NCI-H187 treated with DMSO at 0.1 percent for 48 hours (cell line): Measurements from ENCODE around the gene DNMT1.
"Not testable (repeated sequence)": the region's sequence is repeated elsewhere in the genome, so short reads cannot be mapped to it uniquely, and the experiment has no call there.

Source experiments
- DNase-seq: peaks from one replicate; lab custom pipeline; 2025; lab: John Stamatoyannopoulos, UW

The DNMT1 gene

DNA sequence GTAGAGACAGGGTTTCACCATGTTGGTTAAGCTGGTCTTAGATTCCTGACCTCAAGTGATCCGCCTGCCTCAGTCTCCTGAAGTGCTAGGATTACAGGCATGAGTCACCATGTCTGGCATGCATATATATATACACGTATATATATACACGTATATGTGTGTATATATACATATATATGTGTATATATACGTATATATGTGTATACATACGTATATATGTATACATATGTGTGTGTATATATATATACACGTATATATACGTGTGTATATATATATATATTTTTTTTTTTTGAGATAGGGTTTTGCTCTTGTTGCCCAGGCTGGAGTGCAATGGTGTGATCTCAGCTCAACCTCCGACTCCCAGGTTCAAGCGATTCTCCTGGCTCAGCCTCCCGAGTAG lies 11.9 kb downstream of the DNMT1 start:
- no peak for DNase-seq

DNA sequence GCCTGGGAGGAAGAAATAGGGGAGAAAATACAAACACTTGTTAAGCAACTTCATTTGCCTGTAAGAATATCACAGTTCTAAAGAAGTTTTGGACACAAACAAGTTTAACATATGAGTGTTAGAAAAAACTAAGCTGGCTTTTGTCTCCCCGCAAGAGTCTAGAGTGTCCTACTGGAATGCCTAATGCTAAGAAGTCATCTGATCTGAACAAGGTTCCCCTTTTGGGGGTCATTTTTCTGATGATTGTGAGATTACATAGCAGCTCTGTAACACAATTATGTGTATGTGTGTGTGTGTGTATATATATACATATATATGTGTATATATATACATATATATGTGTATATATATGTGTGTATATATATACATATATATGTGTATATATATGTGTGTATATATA lies 12.7 kb downstream of the DNMT1 start:
- no peak for DNase-seq

DNA sequence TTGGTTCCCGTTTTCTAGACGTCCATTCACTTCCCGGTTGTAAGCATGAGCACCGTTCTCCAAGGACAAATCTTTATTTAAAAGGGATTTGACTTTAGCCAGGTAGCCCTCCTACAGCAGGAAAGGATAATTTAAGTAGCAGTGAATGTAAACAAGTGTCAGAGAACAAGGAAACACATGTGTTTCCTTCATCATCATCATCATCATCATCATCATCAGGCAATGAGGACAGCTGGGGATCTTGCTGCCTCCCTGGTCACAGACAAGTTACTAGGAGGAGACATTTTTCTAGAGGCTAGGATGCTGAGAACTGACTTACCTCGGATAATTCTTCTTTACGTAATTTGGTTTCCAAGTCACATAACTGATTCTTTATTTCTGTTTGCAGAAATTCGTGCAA lies 14.3 kb downstream of the DNMT1 start:
- no peak for DNase-seq

DNA sequence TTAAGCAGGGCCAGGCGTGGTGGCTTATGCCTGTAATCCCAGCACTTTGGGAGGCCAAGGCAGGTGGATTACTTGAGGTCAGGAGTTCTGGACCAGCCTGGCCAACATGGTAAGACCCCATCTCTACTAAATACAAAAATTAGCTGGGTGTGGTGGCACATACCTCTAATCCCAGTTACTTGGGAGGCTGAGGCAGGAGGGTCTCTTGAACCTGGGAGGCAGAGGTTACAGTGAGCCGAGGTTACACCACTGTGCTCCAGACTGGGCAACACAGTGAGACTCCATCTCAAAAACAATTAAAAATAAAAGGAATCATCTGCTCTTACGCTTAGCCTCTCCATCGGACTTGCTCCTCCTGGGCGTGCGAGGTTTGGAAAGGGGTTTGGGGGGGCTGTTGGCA lies 14.7 kb downstream of the DNMT1 start:
- not testable (repeated sequence) for DNase-seq

DNA sequence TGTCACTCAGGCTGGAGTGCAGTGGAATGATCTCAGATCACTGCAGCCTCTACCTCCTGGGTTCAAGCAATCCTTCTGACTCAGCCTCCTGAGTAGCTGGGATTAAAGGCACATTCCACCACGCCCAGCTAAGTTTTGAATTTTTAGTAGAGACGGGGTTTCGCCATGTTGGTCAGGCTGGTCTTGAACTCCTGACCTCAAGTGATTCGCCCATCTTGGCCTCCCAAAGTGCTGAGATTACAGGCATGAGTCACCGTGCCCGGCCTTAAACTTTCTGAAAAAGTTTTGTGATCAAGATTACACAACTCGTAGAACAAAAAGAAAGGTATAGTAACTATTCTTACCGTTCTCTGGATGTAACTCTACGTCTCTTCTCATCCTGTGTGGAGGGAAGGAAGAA lies 21.2 kb downstream of the DNMT1 start:
- DNase-seq: no peak

DNA sequence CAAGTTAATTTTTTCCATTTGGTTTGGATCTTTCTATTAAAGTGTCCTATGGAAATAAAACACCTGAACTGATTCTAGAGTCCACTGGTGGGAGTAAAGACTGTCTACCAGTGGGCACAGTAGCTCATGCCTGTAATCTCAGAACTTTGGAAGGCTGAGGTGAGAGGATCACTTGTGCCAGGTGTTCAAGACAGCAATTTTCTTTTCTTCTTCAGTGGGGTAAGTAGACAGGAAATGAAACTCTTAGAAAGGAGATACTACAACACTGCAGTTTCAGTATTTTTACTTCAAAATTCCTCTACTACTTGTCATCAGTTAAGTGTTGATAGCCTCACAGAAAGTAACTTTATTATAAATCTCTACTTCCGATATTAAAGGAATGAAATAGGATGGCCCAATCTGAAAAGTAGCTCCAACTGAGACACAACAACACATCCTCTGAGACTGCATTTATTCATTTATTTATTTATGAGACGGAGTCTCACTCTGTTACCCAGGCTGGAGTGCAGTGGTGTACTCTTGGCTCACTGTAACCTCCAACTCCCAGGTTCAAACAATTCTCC lies 26.3 kb downstream of the DNMT1 start:
- DNase-seq: no peak

DNA sequence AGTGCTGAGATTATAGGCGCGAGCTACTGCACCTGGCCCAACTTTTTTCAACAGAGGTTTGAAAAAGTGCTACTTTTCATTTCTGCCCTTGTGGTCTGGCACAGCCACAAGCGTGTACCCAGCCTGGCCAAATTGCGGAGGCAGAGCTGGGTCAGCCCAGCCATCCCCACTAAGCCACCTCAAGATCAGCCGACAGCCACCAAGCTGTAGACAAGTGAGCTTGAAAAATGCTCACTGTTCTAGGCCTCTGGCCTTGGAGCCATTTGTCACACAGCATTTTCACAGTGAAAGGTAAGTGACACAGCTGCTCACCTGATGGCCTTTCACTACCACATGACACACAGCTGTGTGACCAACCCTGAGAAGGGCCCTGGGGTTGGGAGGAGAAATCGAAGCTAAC lies 27.3 kb downstream of the DNMT1 start:
- DNase-seq: no peak

DNA sequence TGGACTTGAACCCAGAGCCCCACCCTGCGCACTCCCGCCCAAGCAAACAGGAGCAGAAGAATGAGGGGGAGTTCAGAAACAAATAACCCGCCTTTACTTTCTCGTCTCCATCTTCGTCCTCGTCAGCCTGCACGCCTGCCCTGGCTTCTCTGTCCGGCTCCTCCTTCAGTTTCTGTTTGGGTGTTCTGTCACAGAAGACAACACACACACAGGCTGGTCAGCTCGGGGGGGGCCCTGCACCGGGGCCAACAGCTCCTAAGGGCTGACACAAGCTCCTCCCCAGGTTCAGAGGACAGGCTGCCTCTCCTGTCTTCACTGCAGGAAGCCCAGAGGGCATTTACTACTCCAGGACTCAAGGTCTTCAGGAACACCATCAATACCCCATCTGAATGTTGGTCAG lies 28.3 kb downstream of the DNMT1 start:
- not testable (repeated sequence) for DNase-seq

DNA sequence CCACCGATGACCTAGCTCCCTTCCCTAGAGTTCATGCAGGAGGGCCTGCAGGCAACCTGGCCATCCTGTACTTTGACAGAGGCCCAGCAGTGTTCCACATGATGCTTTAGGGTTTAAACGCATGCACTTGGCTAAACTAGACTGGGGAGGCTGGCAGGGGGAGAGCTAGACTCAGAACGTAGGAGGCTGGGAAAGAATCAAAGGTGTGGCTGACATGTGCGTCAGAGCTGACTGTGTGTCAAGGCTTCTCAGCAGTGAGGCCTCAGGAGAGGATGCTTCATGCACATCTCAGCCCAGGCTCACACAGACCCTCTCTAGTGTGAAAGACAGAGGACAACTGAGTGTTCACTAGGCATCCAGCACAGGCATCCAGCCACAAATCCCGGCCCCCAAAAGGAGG lies 28.7 kb downstream of the DNMT1 start:
- DNase-seq: no peak

DNA sequence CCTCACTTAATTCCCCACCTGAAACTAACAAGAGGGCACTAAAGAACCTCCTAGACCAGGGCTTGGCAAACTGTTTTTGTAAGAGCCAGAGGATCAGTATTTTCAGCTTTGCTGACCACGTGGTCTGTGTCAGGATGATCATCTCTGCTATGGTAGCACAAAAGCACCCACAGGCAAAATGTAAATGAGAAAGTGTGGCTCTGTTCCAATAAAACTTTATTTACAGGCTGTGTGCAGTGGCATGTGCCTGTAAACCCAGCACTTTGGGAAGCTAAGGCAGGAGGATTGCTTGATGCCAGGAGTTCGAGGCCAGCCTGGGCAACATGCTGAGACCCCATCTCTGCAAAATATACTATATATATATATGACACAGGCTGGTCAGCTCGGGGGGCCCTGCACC lies 31.2 kb downstream of the DNMT1 start:
- no peak for DNase-seq

DNA sequence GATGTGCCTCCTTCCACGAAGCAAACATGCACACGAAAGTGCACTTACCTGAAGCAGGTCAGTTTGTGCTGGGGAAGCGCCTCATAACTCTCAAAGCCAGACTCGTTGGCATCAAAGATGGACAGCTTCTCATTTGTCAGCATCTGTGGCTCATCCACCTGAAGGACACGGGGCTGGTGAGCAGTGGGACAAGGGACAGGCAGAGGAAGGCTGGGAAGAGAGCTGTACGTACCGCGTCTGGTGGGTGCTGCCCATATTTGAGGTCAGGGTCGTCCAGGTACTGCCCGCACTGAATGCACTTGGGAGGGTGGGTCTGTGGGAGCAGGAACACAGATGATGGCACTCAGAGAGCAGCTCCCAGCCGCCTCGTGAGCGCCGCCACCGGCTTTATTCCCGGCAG lies 35.1 kb downstream of the DNMT1 start:
- DNase-seq: no peak

DNA sequence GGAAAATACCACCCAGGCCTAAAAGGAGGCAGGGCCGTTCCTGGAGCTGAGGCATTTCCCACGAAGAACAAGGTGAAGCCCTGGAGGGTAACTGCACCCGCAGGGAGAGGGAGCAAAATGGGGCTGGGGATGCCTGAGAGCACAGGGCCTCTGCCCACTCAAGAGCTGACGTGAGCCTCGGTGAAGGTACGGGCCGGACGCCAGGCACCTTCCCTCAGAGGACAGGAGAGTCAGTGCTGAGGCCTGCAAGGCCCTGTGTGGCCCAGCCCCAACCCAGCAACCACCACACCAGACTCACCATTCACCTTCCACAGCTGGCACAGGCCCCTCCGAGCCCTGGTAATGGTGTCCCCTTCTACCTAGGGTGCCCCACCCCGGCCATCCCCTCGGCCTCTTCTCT lies 36.3 kb downstream of the DNMT1 start:
- DNase-seq: no peak

DNA sequence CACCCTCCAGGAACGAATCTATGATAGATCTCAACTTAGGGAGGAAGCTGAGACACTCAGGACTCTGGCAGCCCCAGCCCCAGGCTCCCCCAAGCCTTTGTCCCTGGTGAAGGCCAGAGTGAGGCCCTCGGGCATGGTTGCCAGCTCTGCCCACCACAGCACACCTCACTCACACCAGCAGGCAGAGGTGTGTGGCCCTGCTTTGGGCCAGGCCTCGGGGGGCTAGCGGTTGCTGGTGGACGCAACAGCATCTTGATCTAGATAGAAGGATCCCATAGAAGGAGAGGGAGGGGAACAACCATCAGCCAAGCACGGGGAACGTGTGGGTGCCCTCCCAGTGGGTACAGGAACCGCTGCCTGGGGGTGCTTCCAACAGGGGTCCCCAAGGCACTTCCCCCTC lies 36.7 kb downstream of the DNMT1 start:
- DNase-seq: no peak

DNA sequence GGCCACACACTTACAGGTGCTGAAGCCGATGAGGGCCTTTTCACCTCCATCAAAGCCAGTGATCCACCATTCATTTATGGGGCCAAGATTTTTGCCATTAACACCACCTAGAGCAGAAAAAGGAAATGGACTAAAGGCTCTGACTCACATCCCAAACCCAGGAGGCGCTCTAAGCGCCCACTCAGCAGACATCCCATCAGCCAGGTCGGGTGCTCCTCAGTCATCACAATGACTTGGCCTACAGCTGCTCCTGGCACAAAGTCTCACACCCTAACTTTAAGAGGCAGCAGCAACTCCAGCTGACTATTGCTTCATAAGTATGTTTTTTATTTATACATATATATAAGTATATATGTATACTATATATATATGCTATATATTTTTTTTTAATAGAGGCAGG lies 38.9 kb downstream of the DNMT1 start:
- no peak for DNase-seq

DNA sequence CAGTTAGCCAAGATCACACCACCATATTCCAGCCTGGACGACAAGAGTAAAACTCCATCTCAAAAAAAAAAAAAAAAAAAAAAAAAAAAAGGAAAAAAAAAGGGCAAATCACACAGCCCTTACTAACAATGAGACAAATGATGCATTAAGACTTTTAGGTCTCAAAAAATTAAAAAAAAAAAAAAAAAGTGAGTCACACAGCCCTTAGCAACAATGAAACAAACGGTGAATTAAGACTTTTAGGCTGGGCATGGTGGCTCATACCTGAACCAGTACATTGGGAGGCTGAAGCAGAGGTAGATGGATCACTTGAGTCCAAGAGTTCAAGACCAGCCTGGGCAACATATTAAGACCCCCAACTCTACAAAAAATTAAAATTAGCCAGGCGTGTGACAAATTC lies 42.7 kb downstream of the DNMT1 start:
- DNase-seq: no peak

DNA sequence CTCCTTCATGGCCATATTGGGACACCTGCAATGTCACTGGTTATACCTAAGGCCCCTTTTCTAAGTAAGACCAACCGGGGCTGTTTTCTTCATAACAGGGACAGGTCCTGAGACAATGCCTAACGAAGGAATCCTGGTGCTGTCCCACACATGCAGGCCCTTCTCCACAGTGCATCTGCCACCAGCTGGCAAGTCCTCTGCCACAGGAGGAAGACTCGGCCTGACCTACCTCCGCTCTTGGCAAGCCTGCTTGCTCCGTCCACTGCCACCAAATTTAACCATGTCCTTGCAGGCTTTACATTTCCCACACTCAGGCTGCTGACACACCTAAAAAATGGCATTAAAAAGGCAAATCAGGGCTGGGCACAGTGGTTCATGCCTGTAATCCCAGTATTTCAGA lies 43.2 kb downstream of the DNMT1 start:
- no peak for DNase-seq

DNA sequence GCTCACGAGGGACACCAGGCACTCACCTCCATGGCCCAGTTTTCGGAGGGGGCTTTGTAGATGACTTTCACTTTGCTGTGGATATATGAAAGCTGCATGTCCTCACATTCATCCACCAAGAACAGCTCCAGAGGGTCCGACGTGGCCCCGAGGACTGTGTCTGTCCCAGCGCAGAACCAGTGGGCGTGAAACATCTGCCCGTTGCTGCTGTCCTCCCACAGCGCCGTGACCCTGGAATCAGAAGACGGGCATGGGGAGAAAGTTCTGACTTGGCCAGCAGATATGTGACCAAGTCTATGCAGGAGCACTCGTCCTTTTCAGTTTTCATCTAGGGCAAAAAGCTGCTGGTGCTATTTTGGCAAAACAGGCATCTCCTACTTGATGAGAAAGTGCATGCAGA lies 45.3 kb downstream of the DNMT1 start:
- DNase-seq: no peak

DNA sequence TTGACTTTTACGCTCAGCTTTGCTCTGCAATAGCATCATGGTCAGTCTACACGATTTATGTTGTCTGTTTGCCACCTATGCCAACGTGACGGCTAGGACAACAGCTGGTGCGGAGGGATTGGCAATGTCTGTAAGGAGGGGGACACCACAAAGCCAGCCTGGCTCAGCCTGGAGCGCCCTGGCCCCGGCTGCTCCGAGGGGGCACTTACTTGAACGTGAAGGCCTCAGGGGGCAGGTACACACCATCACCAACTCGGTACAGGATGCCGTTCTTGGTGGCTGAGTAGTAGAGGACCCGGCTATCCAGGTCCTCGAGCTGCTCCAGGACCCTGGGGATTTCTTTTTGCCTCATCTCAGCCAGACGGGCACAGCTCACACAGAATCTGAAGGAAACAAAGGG lies 48.6 kb downstream of the DNMT1 start:
- no peak for DNase-seq

DNA sequence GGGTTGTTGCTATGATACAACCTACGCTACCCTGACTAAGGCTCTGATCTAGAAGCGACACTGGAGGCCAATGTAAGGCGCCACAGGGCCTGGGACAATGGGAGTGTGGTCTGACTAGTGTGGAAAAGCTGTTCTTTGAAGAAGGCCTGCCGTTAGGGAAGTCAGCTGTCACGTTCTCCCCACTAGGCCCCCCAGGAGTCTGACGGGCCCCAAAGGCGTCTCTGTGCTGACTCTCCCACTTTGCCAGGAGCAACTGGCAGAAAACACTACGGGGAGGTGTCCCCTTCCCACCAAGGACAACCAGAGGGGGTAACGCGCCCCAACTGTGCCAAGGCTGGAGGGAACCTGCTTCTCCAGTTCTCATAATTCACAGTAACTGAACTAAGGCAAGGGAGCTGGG lies 49.7 kb downstream of the DNMT1 start:
- no peak for DNase-seq

DNA sequence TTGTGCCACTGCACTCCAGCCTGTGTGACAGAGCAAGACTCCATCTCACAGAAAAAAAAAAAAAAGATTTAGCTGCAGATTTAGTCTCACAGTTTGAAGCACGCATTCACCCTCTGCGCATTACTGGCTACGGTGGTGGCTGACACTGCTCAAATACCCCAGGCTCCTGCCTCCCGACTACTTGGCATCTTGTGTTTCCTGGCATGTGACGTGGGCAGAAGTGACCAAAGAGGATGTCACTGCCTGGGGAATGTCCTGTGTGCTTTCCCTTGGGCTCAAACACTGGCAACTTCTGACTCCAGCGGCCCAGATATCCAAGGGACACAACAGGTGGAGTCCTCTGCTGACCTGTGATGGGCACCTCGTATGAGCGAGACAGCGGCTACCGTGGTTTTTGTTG lies 50.4 kb downstream of the DNMT1 start:
- no peak for DNase-seq

DNA sequence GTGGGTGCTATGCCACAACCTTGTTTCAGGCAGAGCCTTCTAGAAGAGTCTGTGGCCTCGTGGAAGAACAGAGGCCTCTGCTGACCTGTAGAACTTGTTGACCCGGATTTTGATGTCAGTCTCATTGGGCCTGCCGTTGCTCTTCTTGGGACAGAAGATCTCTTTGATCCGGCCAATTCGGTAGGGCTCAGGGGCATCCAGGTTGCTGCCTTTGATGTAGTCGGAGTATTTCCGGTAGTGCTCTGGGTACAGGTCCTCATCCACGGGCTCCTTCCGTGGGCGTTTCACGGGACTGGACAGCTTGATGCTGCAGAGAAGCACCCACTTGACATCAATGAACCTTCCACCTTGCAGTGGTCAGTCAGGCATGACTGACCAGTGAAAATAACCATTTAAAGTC lies 51.1 kb downstream of the DNMT1 start:
- no peak for DNase-seq

DNA sequence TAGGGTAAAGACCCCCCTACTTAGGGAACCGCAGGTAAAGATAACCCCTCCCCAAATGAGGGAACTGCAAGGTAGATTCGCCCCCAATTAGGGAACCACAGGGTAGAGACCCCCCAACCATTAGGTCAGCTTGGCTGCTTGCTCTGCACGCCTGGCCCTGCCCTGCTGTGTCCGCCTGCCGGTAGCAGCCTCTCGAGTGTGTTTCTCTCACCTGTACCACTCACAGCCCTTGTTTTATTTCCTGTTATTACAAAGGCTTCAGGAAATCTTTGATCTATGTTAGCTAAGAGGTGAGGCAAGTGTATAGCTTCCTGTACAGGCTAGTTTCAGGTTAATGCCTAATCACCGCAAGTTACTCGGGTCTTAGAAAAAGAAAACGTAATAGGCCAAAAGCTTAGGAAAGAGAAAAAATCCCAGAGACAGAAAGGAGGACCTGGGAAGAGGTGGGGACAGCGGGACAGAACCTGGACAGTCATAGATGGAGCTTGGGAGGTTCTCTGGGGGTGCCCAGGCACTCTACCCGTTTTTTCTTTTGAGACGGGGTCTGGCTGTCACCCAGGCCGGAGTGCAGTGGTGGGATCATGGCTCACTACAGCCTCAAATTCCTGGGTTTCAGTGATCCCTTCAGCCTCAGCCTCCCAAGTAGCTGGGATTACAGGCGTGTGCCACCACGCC lies 51.9 kb downstream of the DNMT1 start:
- DNase-seq: no peak

DNA sequence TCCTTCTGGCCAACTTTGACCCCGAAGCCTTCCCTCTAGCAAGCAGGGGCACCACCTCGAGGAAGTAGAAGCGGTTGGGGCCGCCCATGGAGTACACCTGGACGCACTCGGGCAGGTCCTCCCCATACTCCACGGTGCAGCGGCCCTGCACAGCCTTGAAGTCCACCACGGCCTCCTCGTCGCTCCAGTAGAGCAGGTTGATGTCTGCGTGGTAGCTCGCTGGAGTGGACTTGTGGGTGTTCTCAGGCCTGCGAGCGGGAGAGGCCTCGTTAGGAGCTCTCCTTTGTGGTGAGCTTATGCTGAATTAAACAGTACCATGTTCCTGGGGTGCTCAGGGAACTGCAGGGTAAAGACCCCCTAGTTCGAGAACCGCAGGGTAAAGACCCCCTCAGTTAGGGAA lies 52.8 kb downstream of the DNMT1 start:
- DNase-seq: no peak

DNA sequence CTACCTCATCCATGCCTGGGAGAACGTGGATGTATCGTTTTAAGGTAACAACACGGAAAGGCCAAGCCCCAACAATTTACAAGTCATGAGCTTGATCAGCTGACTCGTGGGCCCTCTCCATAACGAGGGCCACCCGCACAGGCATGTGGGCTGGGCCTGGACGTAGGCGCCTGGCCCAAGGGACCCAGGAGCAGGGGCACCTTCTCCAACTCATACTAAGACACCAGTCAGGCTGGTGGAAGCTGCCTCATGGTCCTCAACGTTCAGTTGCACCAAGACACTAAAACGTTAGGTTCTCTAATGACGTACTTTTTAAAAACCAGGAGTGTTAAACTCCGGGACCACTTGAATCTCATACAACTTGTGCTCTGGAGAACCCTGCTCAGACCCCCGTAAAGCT lies 53.3 kb downstream of the DNMT1 start:
- no peak for DNase-seq

DNA sequence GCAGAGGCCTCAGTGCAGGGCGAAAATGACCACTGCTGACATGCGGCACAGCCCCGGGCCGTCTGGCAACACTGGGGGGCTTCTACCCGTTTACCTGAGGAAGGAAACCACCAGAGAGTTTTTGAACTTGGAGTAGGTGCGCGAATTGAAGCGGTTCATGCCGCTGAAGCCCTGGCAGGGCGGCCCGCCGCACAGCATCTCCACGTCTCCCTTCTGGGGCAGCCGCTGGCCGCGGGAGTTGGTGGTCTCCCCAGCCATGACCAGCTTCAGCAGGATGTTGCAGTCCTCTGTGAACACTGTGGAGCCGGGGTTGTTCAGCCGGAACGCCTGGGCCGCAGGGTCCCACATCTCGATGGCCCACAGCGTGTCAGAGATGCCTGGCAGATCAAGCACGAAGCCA lies 54.8 kb downstream of the DNMT1 start:
- no peak for DNase-seq
